Measurements from ENCODE around the gene NOL12. TPM values are rescaled to one million over a fixed set of nuclear protein-coding genes. Genes with fewer than 3 reads are reported as not detected.
"Not testable (repeated sequence)": the region's sequence is repeated elsewhere in the genome, so short reads cannot be mapped to it uniquely, and the experiment has no call there.

The NOL12 gene
- polyA plus RNA-seq, 1 of the 3 experiments (the other 2 are of a cell fraction) = 52.2 TPM

DNA sequence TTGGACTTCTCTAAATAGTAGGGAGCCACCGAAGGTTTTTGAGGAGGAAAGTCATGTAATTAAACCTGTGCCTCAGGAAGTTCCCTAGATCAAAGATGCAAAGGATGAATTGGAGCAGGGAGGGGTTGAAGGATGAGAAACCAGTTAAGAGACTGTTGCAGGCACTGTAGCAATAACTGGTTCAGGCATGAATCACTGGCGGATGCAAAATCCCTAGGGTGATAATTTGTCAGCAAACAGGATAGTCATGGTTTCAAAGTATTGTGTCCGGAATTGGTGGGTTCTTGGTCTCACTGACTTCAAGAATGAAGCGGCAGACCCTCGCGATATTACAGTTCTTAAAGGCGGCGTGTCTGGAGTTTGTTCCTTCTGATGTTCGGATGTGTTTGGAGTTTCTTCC, 30.6 kb downstream of the NOL12 start:
- Histone ChIP-seq H3K27me3 (ENCODE audit: insufficient read depth) (no peaks in the 10 kb centered on the region), H4K20me1 (ENCODE audit: insufficient read depth) (no peaks in the 10 kb centered on the region), H3F3A (replicated peaks; ENCODE audit: insufficient read depth) (peaks cover 2% of the 10 kb centered on the region), H3K9me3 (no peaks in the 10 kb centered on the region), H3K27ac (ENCODE audit: low read depth in 2 of 2, low read length in 1 of 2) (no peak overlapping the region), H3K9me2 (no peaks in the 10 kb centered on the region), H3K36me3 (replicated peaks in 1 of 2; ENCODE audit: control insufficient read depth in 1 of 2, insufficient read depth in 2 of 2, low read length in 1 of 2) (peaks cover 0 to 3% of the 10 kb centered on the region in 2 experiments), H2AFZ (ENCODE audit: low read depth) (no peak overlapping the region), H3K4me1 (ENCODE audit: control insufficient read depth in 1 of 2, insufficient read depth in 2 of 2, low read depth in 1 of 2, low read length in 1 of 2) (no peaks in the 10 kb centered on the region), H3K4me3 (ENCODE audit: low read depth in 2 of 2, low read length in 1 of 2) (no peak overlapping the region), H3K9ac (no peak overlapping the region), H3K4me2 (no peak overlapping the region), H3K79me2 (ENCODE audit: insufficient read depth) (no peaks in the 10 kb centered on the region)
- CTCF ChIA-PET = interaction anchor here (1.0 kb wide), 1 partner anchor 18 kb away, joined by 3 read pairs; no protein-coding TSS in a partner anchor
- DNase-seq = no peak
- POLR2A ChIA-PET = no interaction called here
- no peak for TF ChIP-seq RXRA (IDR thresholded peaks at IDR 0.05; ENCODE audit: borderline replicate concordance, low read depth)
- TF ChIP-seq USF1 (IDR thresholded peaks at IDR 0.05; ENCODE audit: borderline replicate concordance, low read depth) = no peak
- no peak for TF ChIP-seq ZBTB33 (IDR thresholded peaks at IDR 0.05; ENCODE audit: borderline replicate concordance, low read depth)
- no peak for TF ChIP-seq POLR2AphosphoS5 (IDR thresholded peaks at IDR 0.05; ENCODE audit: low read depth, low read length)
- no peak for TF ChIP-seq JUND (IDR thresholded peaks at IDR 0.05)
- over 99% methylated on average over 9 of the region's 9 CpGs for WGBS (ENCODE audit: low lambda C conversion rate)

DNA sequence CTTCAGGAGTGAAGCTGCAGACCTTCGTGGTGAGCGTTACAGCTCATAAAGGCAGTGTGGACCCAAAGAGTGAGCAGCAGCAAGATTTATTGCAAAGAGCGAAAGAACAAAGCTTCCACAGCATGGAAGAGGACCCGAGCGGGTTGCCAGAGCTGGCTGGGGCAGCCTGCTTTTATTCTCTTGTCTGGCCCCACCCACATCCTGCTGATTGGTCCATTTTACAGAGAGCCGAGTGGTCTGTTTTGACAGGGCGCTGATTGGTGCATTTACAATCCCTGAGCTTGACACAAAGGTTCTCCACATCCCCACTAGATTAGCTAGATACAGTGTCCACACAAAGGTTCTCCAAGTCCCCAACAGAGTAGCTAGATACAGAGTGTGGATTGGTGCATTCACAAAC, 31.1 kb downstream of the NOL12 start:
- ChIA-PET POLR2A (interaction anchor here (0.6 kb wide), 1 partner anchor 12 kb away, joined by 3 read pairs; no protein-coding TSS in a partner anchor), CTCF (interaction anchor here (1.0 kb wide), 2 partner anchors 11 to 17 kb away, joined by 3 read pairs; no protein-coding TSS in a partner anchor)
- H3K4me2 ChIP-seq; H3K27me3 ChIP-seq (ENCODE audit: insufficient read depth); DNase-seq; H3F3A ChIP-seq (replicated peaks; ENCODE audit: insufficient read depth); H3K27ac ChIP-seq (ENCODE audit: low read depth in 2 of 2, low read length in 1 of 2); H3K9me2 ChIP-seq; H4K20me1 ChIP-seq (ENCODE audit: insufficient read depth); H2AFZ ChIP-seq (ENCODE audit: low read depth); H3K9me3 ChIP-seq; H3K79me2 ChIP-seq (ENCODE audit: insufficient read depth); H3K9ac ChIP-seq; H3K36me3 ChIP-seq (replicated peaks in 1 of 2; ENCODE audit: control insufficient read depth in 1 of 2, insufficient read depth in 2 of 2, low read length in 1 of 2); H3K4me3 ChIP-seq (ENCODE audit: low read depth in 2 of 2, low read length in 1 of 2); H3K4me1 ChIP-seq (ENCODE audit: control insufficient read depth in 1 of 2, insufficient read depth in 2 of 2, low read depth in 1 of 2, low read length in 1 of 2): not testable (repeated sequence)
- 100% methylated on average over 5 of the region's 7 CpGs for WGBS (ENCODE audit: low lambda C conversion rate)

DNA sequence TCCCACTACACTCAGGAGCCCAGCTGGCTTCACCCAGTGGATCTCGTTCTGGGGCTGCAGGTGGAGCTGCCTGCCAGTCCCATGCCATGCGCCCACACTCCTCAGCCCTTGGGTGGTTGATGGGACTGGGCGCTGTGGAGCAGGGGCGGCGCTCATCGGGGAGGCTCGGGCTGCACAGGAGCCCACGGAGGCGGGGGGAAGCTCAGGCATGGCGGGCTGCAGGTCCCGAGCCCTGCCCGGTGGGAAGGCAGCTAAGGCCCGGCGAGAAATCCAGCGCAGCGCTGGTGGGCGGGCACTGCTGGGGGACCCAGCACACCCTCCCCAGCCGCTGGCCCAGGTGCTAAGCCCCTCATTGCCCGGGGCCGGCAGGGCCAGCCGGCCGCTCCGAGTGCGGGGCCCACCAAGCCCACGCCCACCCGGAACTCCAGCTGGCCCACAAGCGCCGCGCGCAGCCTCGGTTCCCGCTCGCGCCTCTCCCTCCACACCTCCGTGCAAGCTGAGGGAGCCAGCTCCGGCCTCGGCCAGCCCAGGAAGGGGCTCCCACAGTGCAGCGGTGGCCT, 31.7 kb downstream of the NOL12 start:
- H3K9ac ChIP-seq; H3K36me3 ChIP-seq (replicated peaks in 1 of 2; ENCODE audit: control insufficient read depth in 1 of 2, insufficient read depth in 2 of 2, low read length in 1 of 2); H3K27ac ChIP-seq (ENCODE audit: low read depth in 2 of 2, low read length in 1 of 2); H3K79me2 ChIP-seq (ENCODE audit: insufficient read depth); H3K27me3 ChIP-seq (ENCODE audit: insufficient read depth); H3K9me3 ChIP-seq; DNase-seq; H3K4me2 ChIP-seq; H3F3A ChIP-seq (replicated peaks; ENCODE audit: insufficient read depth); H4K20me1 ChIP-seq (ENCODE audit: insufficient read depth); H3K9me2 ChIP-seq; H2AFZ ChIP-seq (ENCODE audit: low read depth); H3K4me1 ChIP-seq (ENCODE audit: control insufficient read depth in 1 of 2, insufficient read depth in 2 of 2, low read depth in 1 of 2, low read length in 1 of 2); H3K4me3 ChIP-seq (ENCODE audit: low read depth in 2 of 2, low read length in 1 of 2): not testable (repeated sequence)
- 95% methylated on average over 24 of the region's 38 CpGs for WGBS (ENCODE audit: low lambda C conversion rate)
- CTCF ChIA-PET = interaction anchor here (1.0 kb wide), 1 partner anchor 10 kb away, joined by 3 read pairs; no protein-coding TSS in a partner anchor
- POLR2A ChIA-PET = interaction anchor here (0.6 kb wide), 1 partner anchor 12 kb away, joined by 3 read pairs; no protein-coding TSS in a partner anchor

Data from SK-N-SH (cell line).